A673 (cell line): ENCODE results near the gene IGSF21.

Experiments
- CTCF ChIP-seq: fragments of 300-800, 200-600 bp; sonication (generic); conservative IDR thresholded peaks from 2 replicates; pipeline ENCODE4 v1.5.1; 2017; ENCODE audit warnings: low read depth, mild to moderate bottlenecking, antibody characterized with exemption, low read length, moderate library complexity, mixed read lengths
- EZH2 ChIP-seq: fragments of 200-600 bp; sonication (generic); IDR thresholded peaks from 2 replicates; pipeline ENCODE4 v1.6.1; 2017; ENCODE audit warnings: borderline replicate concordance, low read depth, mild to moderate bottlenecking, mixed read lengths, antibody characterized with exemption, low read length; ENCODE audit not compliant: poor library complexity, severe bottlenecking

GRCh38 chr1:18128298-18128697 is 20.7 kb downstream of the IGSF21 start:
- TF ChIP-seq CTCF: no peak
- no peak for TF ChIP-seq EZH2
